Fibroblast of peridontal ligament (primary cell): ENCODE measurements around the gene MTRF1L.
A peak's percentile ranks its signal among the peaks of the same experiment; 100 is the strongest.
"Not testable (repeated sequence)": the region's sequence is repeated elsewhere in the genome, so short reads cannot be mapped to it uniquely, and the experiment has no call there.

Experiments used
- DNase-seq: peaks from one replicate; pipeline ENCODE4 v3.0.0-alpha.2; 2010; ENCODE audit errors: extremely low read depth

Gene MTRF1L

GRCh38 chr6:152973916-152974315, 28.6 kb downstream of the MTRF1L start:
- no peak for DNase-seq

GRCh38 chr6:152969688-152970418, 32.7 kb downstream of the MTRF1L start:
- no peak for DNase-seq

- DNase-seq: not testable (repeated sequence)
These were observed 36.2 kb downstream of the MTRF1L start for GRCh38 chr6:152966168-152966894.

GRCh38 chr6:152959333-152959732, 43.2 kb downstream of the MTRF1L start:
- no peak for DNase-seq

GRCh38 chr6:152957796-152958195, 44.7 kb downstream of the MTRF1L start:
- no peak for DNase-seq

- DNase-seq: no peak
These were observed 48.1 kb downstream of the MTRF1L start for GRCh38 chr6:152954443-152954842.

GRCh38 chr6:152952866-152953509, 49.5 kb downstream of the MTRF1L start:
- DNase-seq: peak; percentile 78

- peak; percentile 43 for DNase-seq
These were observed 50.5 kb downstream of the MTRF1L start for GRCh38 chr6:152952045-152952444.

- no peak for DNase-seq
These were observed 52.3 kb downstream of the MTRF1L start for GRCh38 chr6:152950240-152950639.

- DNase-seq: peak; percentile 75
These were observed 54.2 kb downstream of the MTRF1L start for GRCh38 chr6:152948150-152948768.

- no peak for DNase-seq
These were observed 55.5 kb downstream of the MTRF1L start for GRCh38 chr6:152946995-152947394.

GRCh38 chr6:152946484-152946883, 56.0 kb downstream of the MTRF1L start:
- no peak for DNase-seq

- DNase-seq: no peak
These were observed 59.1 kb downstream of the MTRF1L start for GRCh38 chr6:152943260-152943897.

- no peak for DNase-seq
These were observed 60.1 kb downstream of the MTRF1L start for GRCh38 chr6:152942319-152942869.

- DNase-seq: no peak
These were observed 60.8 kb downstream of the MTRF1L start for GRCh38 chr6:152941746-152942145.
